Progenitor cell of endocrine pancreas (in vitro differentiated cells): ENCODE results near the gene KDM4B. TPM values are rescaled to one million over a fixed set of nuclear protein-coding genes. Genes with fewer than 3 reads are reported as not detected.
A peak's percentile ranks its signal among the peaks of the same experiment; 100 is the strongest.

Experiments
- DNase-seq: peaks from one replicate; pipeline ENCODE4 v3.0.0; 2021; ENCODE audit warnings: low spot score; ENCODE audit not compliant: unreplicated experiment
- H3K27ac Mint-ChIP-seq: 2 replicates; pipeline ENCODE4 v1.8.0; 2021; ENCODE audit warnings: mild to moderate bottlenecking, moderate library complexity, mixed read lengths
- H3K27me3 Mint-ChIP-seq: 2 replicates; pipeline ENCODE4 v1.8.0; 2021; ENCODE audit warnings: mixed read lengths
- H3K36me3 Mint-ChIP-seq: 2 replicates; pipeline ENCODE4 v1.8.0; 2022; ENCODE audit warnings: mixed read lengths; ENCODE audit not compliant: insufficient read depth
- H3K4me1 Mint-ChIP-seq: 2 replicates; pipeline ENCODE4 v1.8.0; 2021; ENCODE audit warnings: low read depth, mixed read lengths
- H3K4me3 Mint-ChIP-seq: 2 replicates; pipeline ENCODE4 v1.8.0; 2021; ENCODE audit warnings: low read depth, mild to moderate bottlenecking, moderate library complexity, mixed read lengths
- H3K9me3 Mint-ChIP-seq: 2 replicates; pipeline ENCODE4 v1.8.0; 2021; ENCODE audit warnings: low read depth, mixed read lengths
- total RNA-seq: library from RNA; stranded (reverse); gene quantifications from 2 replicates; pipeline ENCODE4 v1.2.1, GENCODE V29; 2021
- TF ChIP-seq, protein P1 (sequence below): fragments of 200-600 bp; sonication (generic); IDR thresholded peaks from one replicate; pipeline ENCODE4 v1.5.0; 2021; ENCODE audit warnings: antibody characterized with exemption, mild to moderate bottlenecking; ENCODE audit not compliant: unreplicated experiment

KDM4B gene
- total RNA-seq, 1 donor from 2014 or later = 59.6 TPM

DNA sequence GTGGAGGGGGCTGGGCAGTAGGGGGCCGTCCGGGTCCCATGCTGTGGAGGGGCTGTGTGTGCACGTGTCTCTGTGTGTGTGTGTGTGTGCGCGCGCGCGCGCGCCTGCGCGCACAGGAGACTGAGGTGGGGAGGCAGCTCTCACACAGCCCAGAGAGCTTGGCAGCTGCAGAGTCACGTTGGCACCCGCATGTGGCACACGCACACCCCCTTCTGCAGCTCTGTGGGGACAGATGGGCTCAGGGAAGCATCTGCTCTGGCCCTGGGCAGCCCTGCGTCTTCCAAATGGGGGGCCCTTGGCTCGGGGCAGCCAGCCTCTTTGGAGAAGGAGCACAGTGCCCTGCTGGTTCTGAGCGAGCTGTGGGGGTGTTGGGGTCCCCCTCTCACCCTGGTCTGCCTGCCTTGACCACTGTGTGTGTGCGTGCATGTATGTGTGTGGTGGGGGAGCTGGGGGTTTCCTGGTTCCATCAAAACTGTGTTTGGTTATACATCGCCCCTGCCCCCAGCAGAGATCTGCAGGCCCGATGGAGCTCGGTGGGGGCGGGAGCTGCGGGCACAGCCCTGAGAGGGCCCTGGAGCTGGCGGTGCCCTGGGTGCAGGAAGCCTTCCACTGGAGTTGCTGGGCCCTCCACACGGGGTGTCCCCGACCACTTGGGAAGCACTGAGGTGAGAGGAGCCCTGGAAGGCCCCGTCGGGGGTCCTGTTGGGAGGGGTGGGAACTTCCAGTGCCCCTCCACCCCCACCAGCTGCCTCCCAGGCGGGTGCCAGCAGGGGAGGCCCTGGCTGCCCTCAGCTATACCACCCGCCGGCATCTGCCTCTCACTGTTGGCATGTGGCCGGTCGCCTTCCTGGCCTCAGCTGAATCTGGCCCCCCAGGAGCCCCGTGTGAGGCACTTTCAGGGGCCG is 67.1 kb downstream of the KDM4B start:
- no peaks in the 10 kb centered on the region for H3K27me3 Mint-ChIP-seq
- DNase-seq = no peak
- TF ChIP-seq, protein P1, sequence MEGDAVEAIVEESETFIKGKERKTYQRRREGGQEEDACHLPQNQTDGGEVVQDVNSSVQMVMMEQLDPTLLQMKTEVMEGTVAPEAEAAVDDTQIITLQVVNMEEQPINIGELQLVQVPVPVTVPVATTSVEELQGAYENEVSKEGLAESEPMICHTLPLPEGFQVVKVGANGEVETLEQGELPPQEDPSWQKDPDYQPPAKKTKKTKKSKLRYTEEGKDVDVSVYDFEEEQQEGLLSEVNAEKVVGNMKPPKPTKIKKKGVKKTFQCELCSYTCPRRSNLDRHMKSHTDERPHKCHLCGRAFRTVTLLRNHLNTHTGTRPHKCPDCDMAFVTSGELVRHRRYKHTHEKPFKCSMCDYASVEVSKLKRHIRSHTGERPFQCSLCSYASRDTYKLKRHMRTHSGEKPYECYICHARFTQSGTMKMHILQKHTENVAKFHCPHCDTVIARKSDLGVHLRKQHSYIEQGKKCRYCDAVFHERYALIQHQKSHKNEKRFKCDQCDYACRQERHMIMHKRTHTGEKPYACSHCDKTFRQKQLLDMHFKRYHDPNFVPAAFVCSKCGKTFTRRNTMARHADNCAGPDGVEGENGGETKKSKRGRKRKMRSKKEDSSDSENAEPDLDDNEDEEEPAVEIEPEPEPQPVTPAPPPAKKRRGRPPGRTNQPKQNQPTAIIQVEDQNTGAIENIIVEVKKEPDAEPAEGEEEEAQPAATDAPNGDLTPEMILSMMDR = no peak
- no peaks in the 10 kb centered on the region for H3K9me3 Mint-ChIP-seq
- H3K4me1 Mint-ChIP-seq = no peaks in the 10 kb centered on the region
- no peak overlapping the region for H3K4me3 Mint-ChIP-seq
- H3K36me3 Mint-ChIP-seq = peaks cover 8% of the 10 kb centered on the region
- no peak overlapping the region for H3K27ac Mint-ChIP-seq

DNA sequence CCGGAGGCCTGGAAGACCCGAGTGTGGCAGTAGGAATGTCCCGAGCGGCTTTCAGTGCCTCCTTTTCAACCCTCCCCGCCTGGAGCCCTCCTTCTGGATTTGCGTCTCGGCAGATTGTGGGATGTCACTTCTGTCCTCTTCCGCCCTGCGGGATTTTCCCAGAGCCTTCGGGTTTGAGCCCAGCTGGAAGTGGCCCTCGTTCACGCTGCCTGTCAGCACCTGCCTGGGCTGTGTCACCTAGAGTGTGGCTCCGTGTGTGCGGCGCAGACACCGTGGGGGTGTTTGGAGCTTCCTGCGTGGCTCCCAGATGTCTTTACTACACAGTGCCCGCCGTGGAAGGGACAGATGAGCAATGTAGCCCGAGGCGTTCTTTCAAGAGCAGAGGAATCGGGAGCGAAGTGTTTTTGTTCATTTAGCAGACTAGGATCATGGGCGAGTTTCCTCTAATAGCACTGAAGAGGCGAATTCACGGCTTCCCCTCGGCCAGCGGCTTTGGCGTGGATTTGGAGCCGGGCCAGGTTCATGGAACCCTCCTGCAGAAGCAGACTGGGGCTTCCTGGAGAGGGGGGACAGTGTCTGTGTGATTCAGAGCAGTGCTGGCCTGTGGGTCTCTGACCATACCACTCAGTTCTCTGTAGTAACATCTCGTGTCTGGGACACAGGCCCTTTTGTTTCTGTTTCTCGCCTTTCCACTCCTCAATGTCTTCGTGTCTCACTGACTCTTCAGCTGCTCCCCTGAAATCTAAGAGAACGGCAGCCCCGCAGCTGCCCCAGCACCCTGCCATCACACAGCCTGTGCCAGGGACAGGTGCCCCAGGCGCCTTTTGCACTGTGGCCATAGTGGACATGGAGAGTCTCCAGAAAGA is 68.0 kb downstream of the KDM4B start:
- no peaks in the 10 kb centered on the region for H3K4me1 Mint-ChIP-seq
- no peak for DNase-seq
- no peak overlapping the region for H3K27ac Mint-ChIP-seq
- no peaks in the 10 kb centered on the region for H3K9me3 Mint-ChIP-seq
- H3K36me3 Mint-ChIP-seq = peaks cover 9% of the 10 kb centered on the region
- H3K27me3 Mint-ChIP-seq = no peaks in the 10 kb centered on the region
- TF ChIP-seq, protein P1 = no peak
- H3K4me3 Mint-ChIP-seq = no peak overlapping the region

DNA sequence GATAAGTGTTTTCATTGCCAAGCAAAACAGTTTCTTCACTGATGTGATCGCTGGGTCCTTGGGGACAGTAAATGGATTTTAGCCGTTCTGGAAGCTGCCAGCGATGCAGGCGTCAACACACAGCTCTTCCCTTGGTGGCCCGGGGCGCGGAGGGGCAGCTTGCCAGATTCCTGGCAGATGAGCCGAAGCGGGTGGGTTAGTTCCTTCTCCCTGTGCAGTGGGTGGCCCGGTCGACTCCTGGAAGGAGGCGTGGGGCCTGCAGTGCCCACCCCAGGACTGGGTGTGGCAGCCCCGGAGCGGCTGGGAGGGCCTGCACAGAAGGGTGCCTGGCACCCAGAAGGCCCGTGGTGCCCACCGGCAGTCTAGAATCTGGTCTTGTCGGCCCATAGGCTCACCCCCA is 69.0 kb downstream of the KDM4B start:
- Mint-ChIP-seq H3K36me3 (peaks cover 13% of the 10 kb centered on the region), H3K27me3 (no peaks in the 10 kb centered on the region), H3K27ac (peak overlapping the region; percentile 13), H3K4me3 (no peak overlapping the region), H3K9me3 (no peaks in the 10 kb centered on the region), H3K4me1 (no peaks in the 10 kb centered on the region)
- DNase-seq = no peak
- TF ChIP-seq, protein P1 = no peak

DNA sequence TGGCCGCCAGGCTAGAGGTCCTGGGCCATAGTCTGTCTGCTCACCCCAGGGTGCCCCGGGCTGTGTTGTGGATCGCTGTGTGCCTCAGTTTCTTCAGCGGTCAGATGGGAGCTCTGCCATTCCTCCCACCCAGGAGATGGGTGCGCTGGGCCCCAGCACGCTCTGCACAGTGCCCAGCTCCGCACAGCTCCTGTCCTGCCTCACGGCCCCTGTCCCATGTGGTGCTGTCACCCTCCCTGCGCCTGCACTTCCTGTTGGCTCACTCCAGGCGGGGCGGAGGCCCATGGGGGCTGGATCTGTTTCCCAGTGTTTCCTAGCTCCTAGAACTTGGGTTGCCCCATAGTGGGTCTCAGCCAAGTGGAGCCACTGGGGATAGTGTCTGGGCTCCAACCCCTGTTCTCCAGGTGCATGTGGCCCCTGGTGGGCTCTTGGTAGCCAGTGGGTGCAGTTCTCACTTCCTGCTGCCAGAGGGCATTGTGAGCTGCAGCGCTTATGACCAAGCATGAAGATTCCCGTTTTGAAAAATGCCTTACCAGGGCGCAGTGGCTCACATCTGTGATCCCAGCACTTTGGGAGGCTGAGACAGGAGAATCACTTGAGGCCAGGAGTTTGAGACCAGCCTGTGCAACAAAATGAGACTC is 69.8 kb downstream of the KDM4B start:
- no peak for DNase-seq
- Mint-ChIP-seq H3K4me1 (no peaks in the 10 kb centered on the region), H3K4me3 (no peak overlapping the region), H3K27me3 (no peaks in the 10 kb centered on the region), H3K27ac (no peak overlapping the region), H3K36me3 (peaks cover 12% of the 10 kb centered on the region), H3K9me3 (no peaks in the 10 kb centered on the region)
- TF ChIP-seq, protein P1 = peak; percentile 61
